Activated naive CD8-positive, alpha-beta T cell (primary cell): Measurements from ENCODE around the gene PLCB2.

ENCODE experiments used
- H3K27ac Mint-ChIP-seq: one replicate; pipeline ENCODE4 v1.8.0; 2021; ENCODE audit warnings: mixed read lengths
- H3K27me3 Mint-ChIP-seq: one replicate; pipeline ENCODE4 v1.8.0; 2021; ENCODE audit warnings: mixed read lengths
- H3K36me3 Mint-ChIP-seq: one replicate; pipeline ENCODE4 v1.8.0; 2021; ENCODE audit warnings: mixed read lengths
- H3K4me1 Mint-ChIP-seq: one replicate; pipeline ENCODE4 v1.8.0; 2021; ENCODE audit warnings: low read depth, mixed read lengths
- H3K4me3 Mint-ChIP-seq: one replicate; pipeline ENCODE4 v1.8.0; 2021; ENCODE audit warnings: mild to moderate bottlenecking, mixed read lengths
- H3K9me3 Mint-ChIP-seq: one replicate; pipeline ENCODE4 v1.8.0; 2021; ENCODE audit warnings: low read depth, mixed read lengths

Gene PLCB2

GRCh38 chr15:40269604-40270003, 38.1 kb downstream of the PLCB2 start:
- H3K4me1 Mint-ChIP-seq: no peaks in the 10 kb centered on the region

DNA sequence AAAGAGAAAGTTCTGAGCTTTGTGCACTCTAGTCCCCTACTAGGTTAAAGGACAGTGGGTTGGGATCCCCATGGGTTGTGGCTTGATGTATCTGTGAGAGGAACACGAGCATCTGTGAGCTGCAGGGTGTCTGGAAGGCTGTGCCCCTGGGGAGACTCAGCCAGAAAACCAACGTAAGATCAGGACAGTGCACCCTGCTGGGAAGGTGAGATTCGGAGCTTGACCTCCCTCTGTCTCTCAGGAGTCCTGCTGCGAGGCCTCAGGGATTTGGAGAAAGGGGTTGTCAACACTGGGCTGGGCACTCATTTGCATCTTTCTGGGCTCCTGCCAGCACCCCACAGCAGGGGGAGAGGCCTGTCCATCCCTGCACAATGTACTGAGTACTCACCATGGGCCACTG, 40.1 kb downstream of the PLCB2 start:
- no peaks in the 10 kb centered on the region for H3K27me3 Mint-ChIP-seq
- no peaks in the 10 kb centered on the region for H3K9me3 Mint-ChIP-seq
- H3K4me3 Mint-ChIP-seq: no peak overlapping the region
- no peak overlapping the region for H3K27ac Mint-ChIP-seq
- no peaks in the 10 kb centered on the region for H3K4me1 Mint-ChIP-seq
- no peaks in the 10 kb centered on the region for H3K36me3 Mint-ChIP-seq

More at GRCh38 chr15:40269604-40270003, 38.1 kb downstream of the PLCB2 start:
- Mint-ChIP-seq H3K36me3 (no peaks in the 10 kb centered on the region), H3K27me3 (no peaks in the 10 kb centered on the region), H3K4me3 (no peak overlapping the region), H3K9me3 (no peaks in the 10 kb centered on the region), H3K27ac (no peak overlapping the region)

DNA sequence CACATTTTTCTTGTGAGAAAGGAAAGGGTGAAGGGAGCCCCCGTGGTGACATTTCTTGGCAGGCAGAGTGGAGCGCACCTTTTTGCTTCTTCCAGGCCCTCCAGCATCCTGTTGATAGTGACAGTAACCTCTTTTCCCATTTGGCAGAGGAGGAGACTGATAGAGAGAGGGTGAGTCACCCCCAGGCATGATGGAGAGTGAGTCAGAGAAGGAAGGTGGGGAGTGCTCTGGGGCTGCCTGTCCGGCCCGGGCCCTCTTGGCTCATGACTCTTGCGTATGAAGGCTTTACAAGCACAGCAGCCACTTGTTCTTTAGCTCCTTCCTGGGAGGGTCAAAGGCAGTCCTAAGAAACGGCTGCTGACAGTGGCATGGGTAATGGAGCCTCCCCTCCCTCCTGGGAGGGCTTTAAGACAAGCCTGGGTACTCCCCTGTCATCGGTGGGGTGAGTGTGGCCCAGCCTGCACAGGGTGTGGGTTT, 40.9 kb downstream of the PLCB2 start:
- Mint-ChIP-seq H3K27me3 (no peaks in the 10 kb centered on the region), H3K4me3 (no peak overlapping the region), H3K9me3 (no peaks in the 10 kb centered on the region), H3K36me3 (no peaks in the 10 kb centered on the region), H3K27ac (no peak overlapping the region), H3K4me1 (no peaks in the 10 kb centered on the region)

DNA sequence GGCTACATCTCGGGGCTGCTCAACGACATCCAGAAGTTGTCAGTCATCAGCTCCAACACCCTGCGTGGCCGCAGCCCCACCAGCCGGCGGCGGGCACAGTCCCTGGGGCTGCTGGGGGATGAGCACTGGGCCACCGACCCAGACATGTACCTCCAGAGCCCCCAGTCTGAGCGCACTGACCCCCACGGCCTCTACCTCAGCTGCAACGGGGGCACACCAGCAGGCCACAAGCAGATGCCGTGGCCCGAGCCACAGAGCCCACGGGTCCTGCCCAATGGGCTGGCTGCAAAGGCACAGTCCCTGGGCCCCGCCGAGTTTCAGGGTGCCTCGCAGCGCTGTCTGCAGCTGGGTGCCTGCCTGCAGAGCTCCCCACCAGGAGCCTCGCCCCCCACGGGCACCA, 41.9 kb downstream of the PLCB2 start:
- Mint-ChIP-seq H3K36me3 (no peaks in the 10 kb centered on the region), H3K4me3 (no peak overlapping the region), H3K4me1 (no peaks in the 10 kb centered on the region), H3K27ac (no peak overlapping the region), H3K9me3 (no peaks in the 10 kb centered on the region), H3K27me3 (no peaks in the 10 kb centered on the region)

- H3K4me3 Mint-ChIP-seq: no peak overlapping the region
- H3K4me1 Mint-ChIP-seq: no peaks in the 10 kb centered on the region
- no peaks in the 10 kb centered on the region for H3K36me3 Mint-ChIP-seq
- no peaks in the 10 kb centered on the region for H3K27me3 Mint-ChIP-seq
- no peaks in the 10 kb centered on the region for H3K9me3 Mint-ChIP-seq
- H3K27ac Mint-ChIP-seq: no peak overlapping the region
Measured at GRCh38 chr15:40265355-40265754, 42.4 kb downstream of the PLCB2 start.

DNA sequence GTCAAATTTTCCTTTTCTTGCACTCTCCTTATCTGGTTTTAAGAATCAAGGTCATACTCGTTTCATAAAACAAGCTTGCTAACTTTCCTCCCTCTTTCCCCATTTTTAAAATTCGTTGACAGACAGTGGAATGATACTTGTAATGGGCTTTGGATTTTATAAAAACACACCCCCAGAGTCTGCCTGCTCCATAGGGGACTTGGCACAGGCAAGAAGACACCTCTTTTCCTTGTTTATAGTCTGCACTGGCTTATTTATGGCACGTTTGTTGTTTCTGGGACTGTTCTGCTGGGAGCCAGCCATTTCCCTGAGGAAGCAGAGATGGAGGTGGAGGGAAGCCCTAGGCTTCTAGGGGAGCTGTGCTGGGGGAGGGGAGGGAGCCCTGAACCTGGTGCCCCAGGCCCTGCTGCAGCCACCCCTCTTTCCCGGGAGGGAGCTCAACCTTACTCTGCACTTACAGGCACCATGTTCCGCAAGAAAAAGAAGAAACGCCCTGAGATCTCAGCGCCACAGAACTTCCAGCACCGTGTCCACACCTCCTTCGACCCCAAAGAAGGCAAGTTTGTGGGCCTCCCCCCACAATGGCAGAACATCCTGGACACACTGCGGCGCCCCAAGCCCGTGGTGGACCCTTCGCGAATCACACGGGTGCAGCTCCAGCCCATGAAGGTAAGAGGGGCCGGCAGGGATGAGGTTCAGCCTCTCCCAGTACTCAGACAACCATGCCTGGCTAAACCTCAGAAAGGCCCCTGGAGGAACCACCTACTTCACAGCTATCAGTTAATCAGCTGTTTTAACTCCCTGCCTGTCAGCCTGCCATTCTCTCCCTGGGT, 43.2 kb downstream of the PLCB2 start:
- Mint-ChIP-seq H3K27ac (no peak overlapping the region), H3K36me3 (no peaks in the 10 kb centered on the region), H3K27me3 (no peaks in the 10 kb centered on the region), H3K9me3 (no peaks in the 10 kb centered on the region), H3K4me3 (no peak overlapping the region), H3K4me1 (no peaks in the 10 kb centered on the region)

DNA sequence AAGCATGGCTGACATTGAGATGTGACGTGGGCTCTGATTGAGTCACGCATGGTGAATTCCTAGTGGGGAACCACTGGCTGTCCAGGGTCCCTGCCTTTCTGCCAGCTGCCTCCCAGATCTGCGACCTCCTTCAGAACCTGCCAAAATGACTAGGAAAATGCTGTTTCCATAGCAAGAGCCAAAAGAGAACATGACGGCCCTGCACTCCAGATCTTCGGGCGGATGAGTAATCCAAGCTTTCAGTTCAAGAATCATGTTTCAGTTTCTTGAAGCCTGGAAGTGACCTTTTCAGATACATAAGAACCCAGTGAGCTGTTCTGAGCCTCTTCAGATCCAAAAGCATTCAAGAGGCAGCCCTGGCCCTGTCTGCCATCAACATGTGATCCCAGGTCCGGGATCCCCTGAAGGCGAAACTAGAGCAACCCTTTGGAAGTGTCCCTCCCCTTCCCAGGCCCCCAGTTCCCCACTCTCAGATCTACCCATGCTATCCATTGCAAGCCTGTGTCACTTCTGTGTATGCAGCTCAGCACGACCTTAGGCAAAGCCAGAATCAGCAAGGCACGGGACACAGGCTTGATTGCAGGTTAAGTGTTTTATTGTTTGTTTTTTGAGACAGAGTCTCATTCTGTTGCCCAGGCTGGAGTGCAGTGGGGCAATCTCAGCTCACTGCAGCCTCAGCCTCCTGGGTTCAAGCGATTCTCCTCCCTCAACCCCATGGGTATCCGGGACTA, 44.5 kb downstream of the PLCB2 start:
- Mint-ChIP-seq H3K4me1 (no peaks in the 10 kb centered on the region), H3K36me3 (no peaks in the 10 kb centered on the region), H3K4me3 (no peak overlapping the region), H3K9me3 (no peaks in the 10 kb centered on the region), H3K27ac (no peak overlapping the region), H3K27me3 (no peaks in the 10 kb centered on the region)

- no peak overlapping the region for H3K4me3 Mint-ChIP-seq
- H3K36me3 Mint-ChIP-seq: no peaks in the 10 kb centered on the region
- no peaks in the 10 kb centered on the region for H3K4me1 Mint-ChIP-seq
- no peak overlapping the region for H3K27ac Mint-ChIP-seq
- H3K27me3 Mint-ChIP-seq: peaks cover 4% of the 10 kb centered on the region
- no peaks in the 10 kb centered on the region for H3K9me3 Mint-ChIP-seq
Measured at GRCh38 chr15:40259021-40259420, 48.7 kb downstream of the PLCB2 start.

- H3K4me3 Mint-ChIP-seq: no peak overlapping the region
- peaks cover 3% of the 10 kb centered on the region for H3K4me1 Mint-ChIP-seq
- H3K36me3 Mint-ChIP-seq: no peaks in the 10 kb centered on the region
- H3K27ac Mint-ChIP-seq: no peak overlapping the region
- no peaks in the 10 kb centered on the region for H3K9me3 Mint-ChIP-seq
- H3K27me3 Mint-ChIP-seq: peaks cover 7% of the 10 kb centered on the region
Measured at GRCh38 chr15:40258544-40258943, 49.2 kb downstream of the PLCB2 start.

GRCh38 chr15:40257656-40258450, 49.9 kb downstream of the PLCB2 start:
- Mint-ChIP-seq H3K27ac (no peak overlapping the region), H3K36me3 (no peaks in the 10 kb centered on the region), H3K4me3 (no peak overlapping the region), H3K27me3 (peaks cover 7% of the 10 kb centered on the region), H3K9me3 (no peaks in the 10 kb centered on the region), H3K4me1 (peaks cover 5% of the 10 kb centered on the region)

- no peak overlapping the region for H3K27ac Mint-ChIP-seq
- no peak overlapping the region for H3K4me3 Mint-ChIP-seq
- H3K9me3 Mint-ChIP-seq: no peaks in the 10 kb centered on the region
- peaks cover 5% of the 10 kb centered on the region for H3K4me1 Mint-ChIP-seq
- no peaks in the 10 kb centered on the region for H3K36me3 Mint-ChIP-seq
- H3K27me3 Mint-ChIP-seq: peaks cover 7% of the 10 kb centered on the region
Measured at GRCh38 chr15:40256638-40257235, 51.0 kb downstream of the PLCB2 start.

- Mint-ChIP-seq H3K4me1 (peaks cover 7% of the 10 kb centered on the region), H3K27ac (no peak overlapping the region), H3K36me3 (no peaks in the 10 kb centered on the region), H3K9me3 (no peaks in the 10 kb centered on the region), H3K4me3 (no peak overlapping the region), H3K27me3 (peaks cover 11% of the 10 kb centered on the region)
Measured at GRCh38 chr15:40255033-40255432, 52.7 kb downstream of the PLCB2 start.

DNA sequence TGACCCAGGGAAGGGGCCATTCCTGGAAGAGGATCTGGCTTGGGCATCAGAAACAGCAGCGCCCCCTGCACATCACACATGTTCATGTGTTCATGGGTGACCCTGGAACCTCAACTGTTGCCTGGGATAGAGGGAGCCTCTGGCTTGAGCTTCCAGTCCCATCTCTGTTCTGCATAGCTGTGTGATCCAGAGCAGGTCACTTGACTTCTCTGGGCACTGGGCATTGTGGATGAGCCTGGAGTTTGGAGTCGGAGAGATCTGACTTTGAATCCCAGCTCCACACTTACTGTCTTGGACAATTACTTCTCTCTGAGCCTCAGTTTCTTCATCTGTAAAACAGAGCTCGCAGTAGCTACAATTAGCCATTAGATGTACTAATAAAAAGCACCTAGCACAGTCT, 53.3 kb downstream of the PLCB2 start:
- Mint-ChIP-seq H3K4me1 (peaks cover 7% of the 10 kb centered on the region), H3K9me3 (no peaks in the 10 kb centered on the region), H3K27me3 (peaks cover 11% of the 10 kb centered on the region), H3K36me3 (no peaks in the 10 kb centered on the region), H3K27ac (no peak overlapping the region), H3K4me3 (no peak overlapping the region)

DNA sequence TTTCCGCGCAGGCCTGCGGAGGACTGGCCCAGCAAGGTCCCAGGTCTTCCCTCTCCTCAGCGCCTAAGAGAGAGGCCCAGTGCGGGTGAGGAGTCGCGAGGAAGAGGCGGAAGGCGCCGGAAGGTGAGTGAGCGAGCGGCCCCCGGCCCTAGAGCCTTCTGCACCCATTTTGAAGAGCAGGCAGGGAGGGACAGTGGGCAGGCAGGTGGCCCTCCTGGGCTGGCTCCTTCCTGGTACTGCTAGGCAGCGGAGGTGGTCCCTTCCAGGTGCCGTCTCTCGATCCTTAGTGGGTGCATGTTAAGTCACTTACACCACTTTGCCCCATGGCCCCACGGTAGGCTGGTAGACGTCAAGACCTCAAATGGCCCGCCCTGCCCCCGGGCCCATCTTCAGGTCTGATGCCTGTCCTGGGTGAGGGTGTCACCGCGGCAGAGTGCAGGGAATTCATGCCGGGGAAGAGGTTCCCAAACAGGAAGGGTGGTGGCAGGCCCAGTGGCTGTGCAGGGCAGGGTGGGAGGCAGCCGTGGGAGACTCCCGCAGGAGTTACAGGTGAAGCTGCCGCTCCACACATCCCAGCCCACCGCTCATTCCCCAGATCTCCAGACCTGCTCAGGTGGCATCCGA, 54.5 kb downstream of the PLCB2 start:
- Mint-ChIP-seq H3K4me3 (peak overlapping the region; percentile 78), H3K9me3 (no peaks in the 10 kb centered on the region), H3K4me1 (peaks cover 7% of the 10 kb centered on the region), H3K36me3 (no peaks in the 10 kb centered on the region), H3K27me3 (peaks cover 11% of the 10 kb centered on the region), H3K27ac (no peak overlapping the region)
